ENCODE results near the gene FBXL20.

DNA sequence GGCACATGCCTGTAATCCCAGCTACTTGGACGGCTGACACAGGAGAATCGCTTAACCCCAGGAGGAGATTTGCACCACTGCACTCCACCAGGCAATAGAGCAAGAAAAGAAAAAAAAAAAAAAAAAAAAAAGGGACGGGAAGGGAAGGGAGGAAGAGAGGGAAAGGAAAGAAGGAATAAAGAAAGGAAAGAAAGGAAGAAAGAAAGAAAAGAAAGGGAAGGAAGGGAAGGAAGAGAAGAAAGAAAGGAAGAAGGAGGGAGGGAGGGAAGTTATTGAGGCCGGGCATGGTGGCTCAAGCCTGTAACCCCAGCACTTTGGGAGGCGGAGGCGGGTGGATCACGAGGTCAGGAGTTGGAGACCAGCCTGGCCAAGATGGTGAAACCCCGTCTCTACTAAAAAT is 125.3 kb downstream of the FBXL20 start:
- TF ChIP-seq, protein P1, sequence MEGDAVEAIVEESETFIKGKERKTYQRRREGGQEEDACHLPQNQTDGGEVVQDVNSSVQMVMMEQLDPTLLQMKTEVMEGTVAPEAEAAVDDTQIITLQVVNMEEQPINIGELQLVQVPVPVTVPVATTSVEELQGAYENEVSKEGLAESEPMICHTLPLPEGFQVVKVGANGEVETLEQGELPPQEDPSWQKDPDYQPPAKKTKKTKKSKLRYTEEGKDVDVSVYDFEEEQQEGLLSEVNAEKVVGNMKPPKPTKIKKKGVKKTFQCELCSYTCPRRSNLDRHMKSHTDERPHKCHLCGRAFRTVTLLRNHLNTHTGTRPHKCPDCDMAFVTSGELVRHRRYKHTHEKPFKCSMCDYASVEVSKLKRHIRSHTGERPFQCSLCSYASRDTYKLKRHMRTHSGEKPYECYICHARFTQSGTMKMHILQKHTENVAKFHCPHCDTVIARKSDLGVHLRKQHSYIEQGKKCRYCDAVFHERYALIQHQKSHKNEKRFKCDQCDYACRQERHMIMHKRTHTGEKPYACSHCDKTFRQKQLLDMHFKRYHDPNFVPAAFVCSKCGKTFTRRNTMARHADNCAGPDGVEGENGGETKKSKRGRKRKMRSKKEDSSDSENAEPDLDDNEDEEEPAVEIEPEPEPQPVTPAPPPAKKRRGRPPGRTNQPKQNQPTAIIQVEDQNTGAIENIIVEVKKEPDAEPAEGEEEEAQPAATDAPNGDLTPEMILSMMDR (conservative IDR thresholded peaks at IDR 0.05) = no peak
- TF ChIP-seq EZH2 (IDR thresholded peaks at IDR 0.05; ENCODE audit: low read depth) = no peak
